ENCODE data around the gene ATAD1. TPM values are rescaled to one million over a fixed set of nuclear protein-coding genes. Genes with fewer than 3 reads are reported as not detected.

Gene ATAD1
- total and polyA plus RNA-seq, 7 donors: 38.6 to 84.6 (median 58.5) TPM

- H3K4me1 ChIP-seq: no peaks in the 10 kb centered on the region
- H3K27ac ChIP-seq: no peak overlapping the region
- H3K9me3 ChIP-seq: no peaks in the 10 kb centered on the region
- intact Hi-C loops (cut with DNase I): no loop called here
- TF ChIP-seq CTCF (IDR thresholded peaks at IDR 0.05): no peak
- ATAC-seq (no peak), DNase-seq (no peak)
- WGBS, 3 donors: 89 to 97% (median 89%) methylated on average over 5 of the region's 5 CpGs
- no peaks in the 10 kb centered on the region for H3K27me3 ChIP-seq (ENCODE audit: insufficient read depth in 3 of 3, low read length in 2 of 3)
- no peak overlapping the region for H3K4me3 ChIP-seq
- peaks cover 0 to 70% of the 10 kb centered on the region in 2 donors for H3K36me3 ChIP-seq (ENCODE audit: insufficient read depth in 1 of 2, low read depth in 1 of 2)
Measured at GRCh38 chr10:87767253-87767652, 50.8 kb downstream of the ATAD1 start.

GRCh38 chr10:87765666-87766376 lies 52.2 kb downstream of the ATAD1 start:
- H3K36me3 ChIP-seq (ENCODE audit: insufficient read depth in 1 of 2, low read depth in 1 of 2): peaks cover 0 to 67% of the 10 kb centered on the region in 2 donors
- peaks cover 7% of the 10 kb centered on the region for H3K4me1 ChIP-seq
- no peak overlapping the region for H3K27ac ChIP-seq
- no peak for DNase-seq
- no peak for TF ChIP-seq CTCF (IDR thresholded peaks at IDR 0.05)
- no peak for ATAC-seq
- no peak overlapping the region for H3K4me3 ChIP-seq
- intact Hi-C loops (cut with DNase I): no loop called here
- H3K27me3 ChIP-seq (ENCODE audit: insufficient read depth in 3 of 3, low read length in 2 of 3): no peaks in the 10 kb centered on the region
- no peaks in the 10 kb centered on the region for H3K9me3 ChIP-seq
- WGBS, 3 donors: 88 to 96% (median 90%) methylated on average over 5 of the region's 5 CpGs

- WGBS, 3 donors: 88 to 95% (median 90%) methylated on average over 13 of the region's 13 CpGs
- peaks cover 0 to 62% of the 10 kb centered on the region in 2 donors for H3K36me3 ChIP-seq (ENCODE audit: insufficient read depth in 1 of 2, low read depth in 1 of 2)
Measured at GRCh38 chr10:87764072-87764934, 53.7 kb downstream of the ATAD1 start.

GRCh38 chr10:87763086-87763861 lies 54.8 kb downstream of the ATAD1 start:
- TF ChIP-seq CTCF (IDR thresholded peaks at IDR 0.05): no peak
- Histone ChIP-seq H3K36me3 (ENCODE audit: insufficient read depth in 1 of 2, low read depth in 1 of 2) (peaks cover 0 to 52% of the 10 kb centered on the region in 2 donors), H3K27ac (no peak overlapping the region), H3K4me3 (no peak overlapping the region), H3K9me3 (no peaks in the 10 kb centered on the region), H3K4me1 (peaks cover 7% of the 10 kb centered on the region), H3K27me3 (ENCODE audit: insufficient read depth in 3 of 3, low read length in 2 of 3) (no peaks in the 10 kb centered on the region)
- DNase-seq: no peak
- WGBS, 3 donors: 92 to 96% (median 94%) methylated on average over 5 of the region's 5 CpGs
- intact Hi-C loops (cut with DNase I): no loop called here
- no peak for ATAC-seq

More at GRCh38 chr10:87764072-87764934, 53.7 kb downstream of the ATAD1 start:
- DNase-seq: no peak
- Histone ChIP-seq H3K27me3 (ENCODE audit: insufficient read depth in 3 of 3, low read length in 2 of 3) (no peaks in the 10 kb centered on the region), H3K27ac (no peak overlapping the region), H3K4me3 (no peak overlapping the region), H3K9me3 (no peaks in the 10 kb centered on the region), H3K4me1 (peaks cover 7% of the 10 kb centered on the region)
- ATAC-seq: no peak
- no peak for TF ChIP-seq CTCF (IDR thresholded peaks at IDR 0.05)
- intact Hi-C loops (cut with DNase I): no loop called here

All from psoas muscle (tissue), 8 donors.